Measurements from ENCODE around the gene ARHGEF33. TPM values are rescaled to one million over a fixed set of nuclear protein-coding genes. Genes with fewer than 3 reads are reported as not detected.

ARHGEF33 gene
- total and polyA plus RNA-seq, 7 donors: 0.41 to 2.2 (median 1.4) TPM; not detected in 2

DNA sequence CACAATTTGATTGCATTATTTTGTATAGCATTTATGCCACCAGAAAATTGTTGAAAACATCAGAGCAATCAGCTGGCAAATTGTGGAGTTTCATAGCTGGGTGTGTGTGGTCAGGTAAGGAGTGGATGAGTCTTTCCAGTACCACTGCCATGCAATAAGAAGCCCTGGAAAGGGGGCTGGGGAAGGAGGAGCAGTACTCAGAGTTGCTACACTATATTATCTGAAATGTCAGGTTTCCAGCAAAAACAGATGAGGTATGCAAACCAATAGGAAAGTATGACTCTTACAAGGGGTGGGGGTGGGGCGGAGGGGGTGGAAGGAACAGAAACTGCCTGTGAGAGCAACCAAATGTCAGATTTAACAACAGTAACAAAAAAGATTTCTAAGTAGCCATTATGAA is 119.0 kb downstream of the ARHGEF33 start:
- Histone ChIP-seq H3K27me3 (no peaks in the 10 kb centered on the region), H3K36me3 (peaks cover 0 to 89% (median 16%) of the 10 kb centered on the region in 4 donors)

DNA sequence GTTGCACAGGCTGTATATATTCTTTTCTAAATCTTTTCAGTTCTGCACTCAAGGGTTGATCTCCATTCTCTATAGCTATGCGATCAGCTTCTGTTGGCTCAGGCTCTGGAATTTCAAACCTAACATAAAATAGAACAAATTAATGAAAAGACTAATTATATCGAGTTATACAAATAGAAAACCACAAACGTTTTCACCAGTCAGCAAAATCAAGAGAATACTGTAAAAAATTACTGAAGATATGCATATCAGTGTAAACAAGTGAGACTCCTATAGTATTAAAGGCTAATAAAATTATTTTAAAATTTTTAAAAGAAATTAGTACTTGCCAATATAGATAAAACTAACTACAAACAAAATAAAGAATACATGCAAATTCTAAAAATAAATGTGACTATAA is 124.2 kb downstream of the ARHGEF33 start:
- Histone ChIP-seq H3K27me3 (no peaks in the 10 kb centered on the region), H3K27ac (no peak overlapping the region), H3K4me3 (no peak overlapping the region), H3K36me3 (peaks cover 0 to 43% (median 7%) of the 10 kb centered on the region in 4 donors), H3K9me3 (no peaks in the 10 kb centered on the region), H3K4me1 (peaks cover 0 to 14% (median 0%) of the 10 kb centered on the region in 4 donors)
- 88 to 95% methylated on average over 3 of the region's 3 CpGs for WGBS, 2 donors
- intact Hi-C loops (cut with DNase I): no loop called here
- TF ChIP-seq, protein P1, sequence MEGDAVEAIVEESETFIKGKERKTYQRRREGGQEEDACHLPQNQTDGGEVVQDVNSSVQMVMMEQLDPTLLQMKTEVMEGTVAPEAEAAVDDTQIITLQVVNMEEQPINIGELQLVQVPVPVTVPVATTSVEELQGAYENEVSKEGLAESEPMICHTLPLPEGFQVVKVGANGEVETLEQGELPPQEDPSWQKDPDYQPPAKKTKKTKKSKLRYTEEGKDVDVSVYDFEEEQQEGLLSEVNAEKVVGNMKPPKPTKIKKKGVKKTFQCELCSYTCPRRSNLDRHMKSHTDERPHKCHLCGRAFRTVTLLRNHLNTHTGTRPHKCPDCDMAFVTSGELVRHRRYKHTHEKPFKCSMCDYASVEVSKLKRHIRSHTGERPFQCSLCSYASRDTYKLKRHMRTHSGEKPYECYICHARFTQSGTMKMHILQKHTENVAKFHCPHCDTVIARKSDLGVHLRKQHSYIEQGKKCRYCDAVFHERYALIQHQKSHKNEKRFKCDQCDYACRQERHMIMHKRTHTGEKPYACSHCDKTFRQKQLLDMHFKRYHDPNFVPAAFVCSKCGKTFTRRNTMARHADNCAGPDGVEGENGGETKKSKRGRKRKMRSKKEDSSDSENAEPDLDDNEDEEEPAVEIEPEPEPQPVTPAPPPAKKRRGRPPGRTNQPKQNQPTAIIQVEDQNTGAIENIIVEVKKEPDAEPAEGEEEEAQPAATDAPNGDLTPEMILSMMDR (IDR thresholded peaks at IDR 0.05): no peak
- TF ChIP-seq POLR2AphosphoS5 (IDR thresholded peaks at IDR 0.05): no peak
- TF ChIP-seq EP300 (IDR thresholded peaks at IDR 0.05): no peak
- DNase-seq: no peak

More for the DNA sequence above, 119.0 kb downstream of the ARHGEF33 start:
- no peaks in the 10 kb centered on the region for H3K4me1 ChIP-seq
- TF ChIP-seq EP300 (IDR thresholded peaks at IDR 0.05): no peak
- TF ChIP-seq, protein P1 (IDR thresholded peaks at IDR 0.05): no peak
- TF ChIP-seq POLR2A (IDR thresholded peaks at IDR 0.05): no peak
- TF ChIP-seq POLR2AphosphoS5 (IDR thresholded peaks at IDR 0.05): no peak
- H3K9me3 ChIP-seq: no peaks in the 10 kb centered on the region
- DNase-seq: no peak
- H3K4me3 ChIP-seq: no peak overlapping the region
- WGBS, 2 donors: 79 to 96% methylated on average over 1 of the region's 1 CpG
- no peak overlapping the region for H3K27ac ChIP-seq
- intact Hi-C loops (cut with DNase I): no loop called here

DNA sequence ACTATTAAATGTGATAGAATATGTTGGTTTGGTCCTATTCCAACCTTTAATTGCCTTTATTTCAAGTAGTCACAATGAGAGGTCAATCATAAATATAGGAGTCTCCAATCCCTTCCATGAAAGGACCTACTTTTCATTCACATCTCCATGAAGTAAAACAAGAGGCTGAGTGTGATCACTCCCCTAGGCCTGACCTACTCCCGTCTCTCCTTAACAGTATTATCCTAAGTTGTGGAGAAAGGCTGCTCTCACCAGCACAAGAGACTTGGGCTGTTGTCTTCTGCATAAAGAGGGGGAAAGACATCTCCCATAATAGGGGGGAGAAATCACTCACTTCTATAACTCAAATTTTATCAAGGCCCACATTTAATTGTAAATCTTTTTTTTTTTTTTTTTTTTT is 125.7 kb downstream of the ARHGEF33 start:
- no peaks in the 10 kb centered on the region for H3K9me3 ChIP-seq
- no peak for TF ChIP-seq POLR2A (IDR thresholded peaks at IDR 0.05)
- no peak for TF ChIP-seq EP300 (IDR thresholded peaks at IDR 0.05)
- TF ChIP-seq POLR2AphosphoS5 (IDR thresholded peaks at IDR 0.05): no peak
- TF ChIP-seq, protein P1 (IDR thresholded peaks at IDR 0.05): no peak
- WGBS, 2 donors: 89 to 96% methylated on average over 1 of the region's 1 CpG
- H3K4me1 ChIP-seq: peaks cover 0 to 14% (median 0%) of the 10 kb centered on the region in 4 donors
- no peak overlapping the region for H3K4me3 ChIP-seq
- DNase-seq: no peak
- intact Hi-C loops (cut with DNase I): no loop called here
- no peaks in the 10 kb centered on the region for H3K27me3 ChIP-seq
- H3K27ac ChIP-seq: no peak overlapping the region
- H3K36me3 ChIP-seq: peaks cover 0 to 31% (median 7%) of the 10 kb centered on the region in 4 donors

DNA sequence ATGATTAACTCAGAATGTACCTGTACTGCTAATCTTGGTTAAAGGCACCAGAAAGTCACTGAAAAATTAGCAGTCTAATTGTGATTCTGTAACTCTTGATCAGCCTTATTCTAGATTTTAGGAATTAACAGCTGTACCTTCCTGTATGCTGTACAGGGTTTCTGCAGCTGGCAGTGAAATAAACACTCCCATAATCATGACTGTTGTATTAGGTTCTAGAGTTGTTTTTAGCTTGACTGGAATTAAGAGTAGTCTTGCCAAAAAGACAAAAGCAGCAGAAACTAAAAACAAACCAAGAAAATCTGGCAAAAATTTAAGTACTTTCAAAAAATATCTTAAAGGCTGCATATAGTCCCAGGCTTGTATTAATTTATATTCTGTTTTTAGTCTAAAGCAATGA is 127.7 kb downstream of the ARHGEF33 start:
- Histone ChIP-seq H3K4me3 (no peak overlapping the region), H3K36me3 (peaks cover 0 to 19% (median 7%) of the 10 kb centered on the region in 4 donors), H3K9me3 (no peaks in the 10 kb centered on the region), H3K27me3 (no peaks in the 10 kb centered on the region), H3K4me1 (peaks cover 0 to 15% (median 0%) of the 10 kb centered on the region in 4 donors), H3K27ac (no peak overlapping the region)
- no peak for DNase-seq
- TF ChIP-seq POLR2AphosphoS5 (IDR thresholded peaks at IDR 0.05) (no peak), POLR2A (IDR thresholded peaks at IDR 0.05) (no peak), EP300 (IDR thresholded peaks at IDR 0.05) (no peak)
- TF ChIP-seq, protein P1 (IDR thresholded peaks at IDR 0.05): no peak
- intact Hi-C loops (cut with DNase I): no loop called here

DNA sequence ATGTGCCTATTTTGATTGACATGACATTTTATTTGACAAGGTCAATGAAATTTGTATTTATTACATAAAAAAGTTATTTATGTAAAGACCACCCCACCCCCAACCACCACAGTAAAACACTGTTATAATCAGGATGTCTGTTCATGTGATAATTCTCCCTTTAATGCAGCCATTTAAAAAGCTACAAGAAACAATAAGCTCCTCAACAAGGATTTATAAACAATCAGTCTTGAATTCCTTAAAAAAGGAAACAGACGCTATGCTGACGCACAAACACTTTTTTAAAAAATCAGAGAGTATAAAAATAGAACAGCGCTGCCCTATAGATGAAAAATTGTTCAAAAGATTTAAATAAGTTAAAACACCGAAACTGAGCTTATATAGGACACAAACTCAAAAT is 129.0 kb downstream of the ARHGEF33 start:
- H3K27ac ChIP-seq: no peak overlapping the region
- 90 to 93% methylated on average over 4 of the region's 4 CpGs for WGBS, 2 donors
- DNase-seq: no peak

More for the DNA sequence above, 129.0 kb downstream of the ARHGEF33 start:
- peaks cover 0 to 12% (median under 1%) of the 10 kb centered on the region in 4 donors for H3K36me3 ChIP-seq
- TF ChIP-seq EP300 (IDR thresholded peaks at IDR 0.05): no peak
- TF ChIP-seq, protein P1 (IDR thresholded peaks at IDR 0.05): no peak
- TF ChIP-seq POLR2AphosphoS5 (IDR thresholded peaks at IDR 0.05): no peak
- TF ChIP-seq POLR2A (IDR thresholded peaks at IDR 0.05): no peak
- no peaks in the 10 kb centered on the region for H3K9me3 ChIP-seq
- no peaks in the 10 kb centered on the region for H3K27me3 ChIP-seq
- intact Hi-C loops (cut with DNase I): no loop called here
- peaks cover 0 to 26% (median 0%) of the 10 kb centered on the region in 4 donors for H3K4me1 ChIP-seq
- H3K4me3 ChIP-seq: no peak overlapping the region

Data from sigmoid colon (tissue), 7 donors.